Glutamatergic neuron (in vitro differentiated cells): Measurements from ENCODE around the gene DNAJC21. TPM values are rescaled to one million over a fixed set of nuclear protein-coding genes. Genes with fewer than 3 reads are reported as not detected.
"Not testable (repeated sequence)": the region's sequence is repeated elsewhere in the genome, so short reads cannot be mapped to it uniquely, and the experiment has no call there.

Experiments used
- DNase-seq: peaks from one replicate; pipeline ENCODE4 v3.0.0; 2022
- H3K27ac Mint-ChIP-seq: one replicate; pipeline ENCODE4 v1.8.0; 2020; ENCODE audit warnings: mild to moderate bottlenecking, mixed read lengths, inconsistent platforms; ENCODE audit not compliant: unreplicated experiment
- H3K27me3 Mint-ChIP-seq: one replicate; pipeline ENCODE4 v1.8.0; 2020; ENCODE audit warnings: mild to moderate bottlenecking, moderate library complexity, mixed read lengths, inconsistent platforms; ENCODE audit not compliant: unreplicated experiment
- H3K36me3 Mint-ChIP-seq: one replicate; pipeline ENCODE4 v1.8.0; 2020; ENCODE audit warnings: mild to moderate bottlenecking, mixed read lengths, inconsistent platforms; ENCODE audit not compliant: unreplicated experiment
- H3K4me1 Mint-ChIP-seq: one replicate; pipeline ENCODE4 v1.8.0; 2020; ENCODE audit warnings: mild to moderate bottlenecking, low read depth, mixed read lengths, inconsistent platforms; ENCODE audit not compliant: unreplicated experiment
- H3K4me3 Mint-ChIP-seq: one replicate; pipeline ENCODE4 v1.8.0; 2020; ENCODE audit warnings: mild to moderate bottlenecking, mixed read lengths, inconsistent platforms; ENCODE audit not compliant: unreplicated experiment
- H3K9me3 Mint-ChIP-seq: one replicate; pipeline ENCODE4 v1.8.0; 2020; ENCODE audit warnings: mild to moderate bottlenecking, moderate library complexity, mixed read lengths, inconsistent platforms; ENCODE audit not compliant: unreplicated experiment
- total RNA-seq: library from RNA; stranded (reverse); fragmentation: NEBNext Ultra II Directional; extraction: Animal tissue kit (Norgen Biotek cat#: 25700); gene quantifications from one replicate; pipeline ENCODE4 v1.2.1, GENCODE V29; 2021; ENCODE audit not compliant: unreplicated experiment
- TF ChIP-seq, protein P1 (sequence below): fragments of 200-600 bp; sonication (generic); IDR thresholded peaks from one replicate; pipeline ENCODE4 v1.5.0; 2021; ENCODE audit not compliant: partially characterized antibody, unreplicated experiment

Gene DNAJC21
- total RNA-seq, 1 donor from 2014 or later: 28.6 TPM

DNA sequence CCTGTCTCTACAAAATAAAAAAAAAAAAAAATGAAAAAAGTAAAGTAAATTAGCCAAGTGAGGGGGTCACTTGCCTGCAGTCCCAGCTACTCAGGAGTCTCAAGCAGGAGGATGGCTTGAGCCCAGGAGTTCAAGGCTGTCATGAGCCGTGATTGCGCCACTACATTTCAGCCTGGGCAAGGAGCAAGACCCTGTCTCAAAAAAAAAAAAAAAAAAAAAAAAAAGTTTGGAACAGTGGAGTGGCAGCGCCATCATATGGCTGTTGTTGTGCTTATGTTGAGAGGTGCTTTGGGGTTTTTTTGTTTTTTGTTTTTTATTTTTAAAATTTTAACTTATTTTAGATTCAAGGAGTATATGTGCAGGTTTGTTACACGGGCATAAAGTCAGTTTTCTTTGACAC is 10.3 kb upstream of the DNAJC21 start:
- TF ChIP-seq, protein P1, sequence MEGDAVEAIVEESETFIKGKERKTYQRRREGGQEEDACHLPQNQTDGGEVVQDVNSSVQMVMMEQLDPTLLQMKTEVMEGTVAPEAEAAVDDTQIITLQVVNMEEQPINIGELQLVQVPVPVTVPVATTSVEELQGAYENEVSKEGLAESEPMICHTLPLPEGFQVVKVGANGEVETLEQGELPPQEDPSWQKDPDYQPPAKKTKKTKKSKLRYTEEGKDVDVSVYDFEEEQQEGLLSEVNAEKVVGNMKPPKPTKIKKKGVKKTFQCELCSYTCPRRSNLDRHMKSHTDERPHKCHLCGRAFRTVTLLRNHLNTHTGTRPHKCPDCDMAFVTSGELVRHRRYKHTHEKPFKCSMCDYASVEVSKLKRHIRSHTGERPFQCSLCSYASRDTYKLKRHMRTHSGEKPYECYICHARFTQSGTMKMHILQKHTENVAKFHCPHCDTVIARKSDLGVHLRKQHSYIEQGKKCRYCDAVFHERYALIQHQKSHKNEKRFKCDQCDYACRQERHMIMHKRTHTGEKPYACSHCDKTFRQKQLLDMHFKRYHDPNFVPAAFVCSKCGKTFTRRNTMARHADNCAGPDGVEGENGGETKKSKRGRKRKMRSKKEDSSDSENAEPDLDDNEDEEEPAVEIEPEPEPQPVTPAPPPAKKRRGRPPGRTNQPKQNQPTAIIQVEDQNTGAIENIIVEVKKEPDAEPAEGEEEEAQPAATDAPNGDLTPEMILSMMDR: no peak
- Mint-ChIP-seq H3K4me3 (no peak overlapping the region), H3K4me1 (peaks cover 6% of the 10 kb centered on the region), H3K36me3 (no peaks in the 10 kb centered on the region), H3K27ac (no peak overlapping the region), H3K27me3 (no peaks in the 10 kb centered on the region), H3K9me3 (no peaks in the 10 kb centered on the region)
- DNase-seq: no peak

- not testable (repeated sequence) for DNase-seq, H3K4me3 Mint-ChIP-seq, H3K4me1 Mint-ChIP-seq, H3K36me3 Mint-ChIP-seq, H3K9me3 Mint-ChIP-seq, H3K27me3 Mint-ChIP-seq, H3K27ac Mint-ChIP-seq
These were observed 6.1 kb upstream of the DNAJC21 start for GRCh38 chr5:34923256-34923655.

GRCh38 chr5:34923694-34924461 is 5.5 kb upstream of the DNAJC21 start:
- Mint-ChIP-seq H3K36me3 (no peaks in the 10 kb centered on the region), H3K27me3 (no peaks in the 10 kb centered on the region), H3K4me3 (no peak overlapping the region), H3K4me1 (peaks cover 1% of the 10 kb centered on the region), H3K27ac (no peak overlapping the region), H3K9me3 (peaks cover 2% of the 10 kb centered on the region)
- TF ChIP-seq, protein P1: no peak
- DNase-seq: no peak

DNA sequence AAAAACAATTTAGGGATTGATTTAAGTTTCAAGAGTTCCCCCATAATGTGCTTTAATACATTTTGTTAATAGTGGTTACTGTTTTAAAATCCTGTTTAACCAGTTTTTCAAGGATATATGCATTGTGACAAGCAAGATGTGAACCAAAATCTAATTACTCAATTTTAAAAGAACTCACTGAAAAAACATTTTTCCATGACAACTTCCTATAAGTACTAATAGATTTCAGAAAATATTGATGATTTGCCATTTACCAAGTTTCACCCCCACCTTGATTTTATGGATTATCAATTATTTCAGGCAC is 4.9 kb upstream of the DNAJC21 start:
- TF ChIP-seq, protein P1: no peak
- Mint-ChIP-seq H3K4me1 (peaks cover 1% of the 10 kb centered on the region), H3K9me3 (peaks cover 4% of the 10 kb centered on the region), H3K27me3 (peaks cover 3% of the 10 kb centered on the region), H3K36me3 (no peaks in the 10 kb centered on the region), H3K4me3 (no peak overlapping the region), H3K27ac (no peak overlapping the region)
- no peak for DNase-seq

DNA sequence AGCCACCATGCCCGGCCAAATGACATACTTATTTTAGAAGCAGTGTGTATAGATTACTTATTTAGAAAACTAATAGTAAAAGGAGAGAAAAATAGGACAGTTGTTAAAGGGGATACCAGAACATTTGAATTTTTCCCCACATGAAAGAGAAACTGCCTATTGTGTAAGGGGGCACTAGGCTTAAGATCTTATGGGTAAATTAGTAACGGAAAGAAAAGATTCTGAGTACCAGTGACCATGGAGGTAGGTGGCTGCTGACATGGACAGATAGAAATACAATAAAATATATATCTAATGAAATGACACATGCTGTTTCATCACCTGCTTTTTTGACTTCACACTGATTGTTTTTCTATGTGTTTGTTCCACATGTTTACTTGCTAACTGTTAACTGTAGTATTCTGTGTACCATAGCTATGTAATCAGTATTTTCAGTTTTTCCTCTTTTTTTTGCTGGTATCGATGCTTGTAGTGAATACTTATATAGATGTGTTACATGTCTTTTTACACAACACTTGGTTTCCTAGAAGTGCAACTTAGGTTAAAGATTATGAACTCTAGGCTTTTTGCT is 3.0 kb upstream of the DNAJC21 start:
- Mint-ChIP-seq H3K4me1 (peaks cover 10% of the 10 kb centered on the region), H3K27me3 (peaks cover 6% of the 10 kb centered on the region), H3K27ac (no peak overlapping the region), H3K4me3 (no peak overlapping the region), H3K36me3 (no peaks in the 10 kb centered on the region), H3K9me3 (peaks cover 8% of the 10 kb centered on the region)
- TF ChIP-seq, protein P1: no peak
- DNase-seq: no peak
